GM21360 (cell line): ENCODE data around the gene LAMA3.
A peak's percentile ranks its signal among the peaks of the same experiment; 100 is the strongest.

Experiments
- ATAC-seq: cut with Tn5 transposase; IDR thresholded peaks from one replicate; pipeline ENCODE4 v1.9.1; 2021; ENCODE audit warnings: mild to moderate bottlenecking, moderate library complexity; ENCODE audit not compliant: unreplicated experiment

The LAMA3 gene

DNA sequence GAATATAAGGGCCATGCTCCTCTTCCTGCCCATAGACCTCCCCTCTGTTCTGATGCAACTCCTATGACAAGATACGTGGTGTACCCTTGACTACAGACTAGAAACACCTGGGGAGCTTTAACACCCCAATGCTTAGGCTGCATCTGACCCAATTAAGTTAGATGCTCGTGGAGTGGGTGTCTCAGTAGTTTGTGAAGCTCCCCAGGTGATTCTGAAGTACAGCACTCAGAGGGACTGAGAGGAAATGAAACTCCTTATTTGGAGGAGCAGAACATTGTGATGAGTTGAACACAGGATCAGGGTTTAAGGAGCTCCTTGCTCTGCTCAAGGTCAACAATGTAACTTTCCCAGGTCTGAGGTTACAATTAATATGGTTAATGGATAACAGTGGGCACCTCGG is 245.0 kb downstream of the LAMA3 start:
- ATAC-seq: no peak

DNA sequence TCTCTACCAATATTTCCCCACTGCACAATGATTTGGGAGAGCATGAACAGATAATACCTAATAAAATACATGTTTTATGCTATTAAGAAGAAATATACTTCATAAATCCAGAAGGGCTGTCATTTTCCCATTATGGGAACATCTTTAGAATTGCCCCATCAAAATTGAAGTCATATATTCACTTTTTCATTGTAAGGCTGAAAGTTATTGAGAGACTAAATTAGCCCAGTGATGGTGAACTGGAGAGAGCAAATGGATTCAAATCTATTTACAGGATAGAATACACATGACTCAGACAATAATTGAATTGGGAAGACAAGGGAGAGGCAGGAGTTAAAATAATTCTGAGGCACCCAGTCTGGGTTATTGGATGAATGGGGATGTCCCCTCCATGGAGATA is 245.6 kb downstream of the LAMA3 start:
- no peak for ATAC-seq

DNA sequence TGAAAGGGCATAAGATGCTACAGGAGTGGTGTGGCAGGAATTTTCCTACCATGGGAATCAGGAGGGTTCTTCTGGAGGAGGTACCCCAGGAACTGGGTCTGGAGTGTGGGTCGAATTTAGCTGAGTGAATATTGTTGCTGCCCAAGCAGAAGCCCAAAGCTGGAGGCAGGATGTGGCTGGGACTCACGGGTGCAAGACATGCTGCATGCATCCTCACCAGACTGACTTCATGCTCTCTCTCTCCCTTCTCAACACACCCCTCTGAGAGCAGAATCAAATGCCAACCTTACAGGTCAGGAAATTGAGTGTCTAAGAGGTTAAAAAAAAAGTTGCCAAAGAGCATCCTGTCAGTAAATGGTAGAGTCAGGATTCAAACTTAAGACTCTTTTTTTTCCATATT is 246.6 kb downstream of the LAMA3 start:
- ATAC-seq: no peak

GRCh38 chr18:23936381-23936958 is 247.2 kb downstream of the LAMA3 start:
- no peak for ATAC-seq

DNA sequence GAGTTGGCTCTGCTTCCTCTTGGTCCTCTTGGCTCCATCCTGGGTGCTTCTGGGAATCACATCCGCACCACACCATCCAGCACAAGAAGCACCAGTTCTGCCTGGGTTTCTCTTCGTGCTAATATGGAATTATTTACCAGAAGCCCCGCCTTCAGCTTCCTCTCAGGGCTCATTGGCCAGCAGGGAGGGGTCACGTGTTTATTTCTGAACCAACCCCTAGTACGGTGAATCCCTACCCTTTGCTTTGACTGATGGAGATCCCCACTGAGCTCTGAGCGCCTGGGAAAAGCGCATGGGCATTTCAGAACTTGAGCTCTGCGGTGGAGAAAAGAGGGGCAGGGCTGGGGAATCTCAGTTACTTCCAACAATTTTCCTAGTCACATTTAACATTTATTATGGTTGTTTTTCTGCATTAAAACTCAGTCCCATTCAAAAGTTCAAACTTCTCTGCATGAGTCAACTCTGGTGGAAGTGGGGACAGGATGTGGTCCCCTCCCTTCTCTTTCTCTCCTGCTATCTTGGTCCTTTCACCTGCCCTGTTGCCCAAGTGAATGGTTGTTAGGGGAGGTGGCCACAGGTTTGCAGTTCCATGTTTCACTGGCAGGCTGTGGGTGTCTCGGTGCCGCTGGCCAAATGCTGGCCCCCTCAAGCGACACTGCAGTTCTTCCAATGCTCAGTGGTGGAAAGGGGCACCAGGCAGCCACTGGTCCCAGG is 248.9 kb downstream of the LAMA3 start:
- ATAC-seq: no peak

DNA sequence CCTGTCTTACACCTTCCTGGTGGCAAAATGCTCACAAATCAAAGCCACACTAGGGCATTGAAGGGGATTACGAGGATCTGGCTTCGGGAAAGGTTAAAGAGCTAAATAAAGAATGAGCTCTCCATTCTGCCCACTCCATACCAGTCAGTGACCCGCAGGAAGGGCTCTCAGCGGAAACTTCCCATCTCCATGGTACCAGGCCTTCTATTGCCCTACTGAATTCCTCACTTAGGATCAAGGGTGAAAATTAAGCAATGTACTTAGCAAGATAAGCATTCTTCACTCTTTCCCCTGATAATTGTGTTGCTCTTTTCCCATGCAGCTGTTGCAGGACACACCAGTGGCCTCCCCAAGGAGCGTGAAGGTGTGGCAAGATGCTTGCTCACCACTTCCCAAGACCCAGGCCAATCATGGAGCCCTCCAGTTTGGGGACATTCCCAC is 249.7 kb downstream of the LAMA3 start:
- ATAC-seq: no peak

GRCh38 chr18:23939366-23939765 is 250.1 kb downstream of the LAMA3 start:
- ATAC-seq: no peak

- ATAC-seq: no peak
Observed at GRCh38 chr18:23939896-23940295, 250.6 kb downstream of the LAMA3 start.

GRCh38 chr18:23941791-23942190 is 252.5 kb downstream of the LAMA3 start:
- no peak for ATAC-seq

DNA sequence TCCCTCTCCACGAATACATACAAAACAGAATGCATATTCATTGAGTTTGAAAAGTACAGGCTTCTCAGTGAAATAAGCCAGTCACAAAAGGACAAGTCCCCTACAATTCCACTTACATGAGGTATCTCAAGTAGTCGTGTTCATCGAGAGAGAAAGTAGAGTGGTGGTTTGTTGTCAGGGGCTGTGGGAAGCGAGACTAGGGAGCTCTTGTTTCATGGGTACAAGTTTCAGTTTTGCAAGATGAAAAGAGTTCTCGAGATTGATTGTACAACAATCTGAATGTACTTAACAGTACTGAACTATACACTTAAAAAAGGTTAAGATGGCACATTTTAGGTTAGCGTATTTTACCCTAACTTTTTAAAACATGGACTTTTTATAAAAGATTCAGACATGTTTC is 253.9 kb downstream of the LAMA3 start:
- ATAC-seq: peak; percentile 71

- no peak for ATAC-seq
Observed at GRCh38 chr18:23943903-23944624, 254.8 kb downstream of the LAMA3 start.

- peak; percentile 53 for ATAC-seq
Observed at GRCh38 chr18:23945416-23946079, 256.3 kb downstream of the LAMA3 start.

DNA sequence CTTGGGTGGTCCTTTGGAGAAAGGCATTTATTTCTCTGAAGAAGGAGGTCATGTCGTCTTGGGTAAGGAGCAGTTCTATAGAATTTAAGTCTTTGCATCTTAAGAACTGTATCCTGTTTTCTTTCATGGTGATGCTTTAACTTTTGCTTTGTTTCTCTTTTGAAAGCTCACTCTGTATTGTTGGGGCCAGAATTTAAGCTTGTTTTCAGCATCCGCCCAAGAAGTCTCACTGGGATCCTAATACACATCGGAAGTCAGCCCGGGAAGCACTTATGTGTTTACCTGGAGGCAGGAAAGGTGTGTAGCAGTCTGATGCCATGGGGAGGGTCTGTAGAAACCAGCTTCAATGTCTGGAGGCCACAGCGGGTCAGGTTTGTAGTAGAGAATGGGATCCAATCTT is 260.6 kb downstream of the LAMA3 start:
- ATAC-seq: no peak

GRCh38 chr18:23950644-23951043 is 261.4 kb downstream of the LAMA3 start:
- no peak for ATAC-seq

DNA sequence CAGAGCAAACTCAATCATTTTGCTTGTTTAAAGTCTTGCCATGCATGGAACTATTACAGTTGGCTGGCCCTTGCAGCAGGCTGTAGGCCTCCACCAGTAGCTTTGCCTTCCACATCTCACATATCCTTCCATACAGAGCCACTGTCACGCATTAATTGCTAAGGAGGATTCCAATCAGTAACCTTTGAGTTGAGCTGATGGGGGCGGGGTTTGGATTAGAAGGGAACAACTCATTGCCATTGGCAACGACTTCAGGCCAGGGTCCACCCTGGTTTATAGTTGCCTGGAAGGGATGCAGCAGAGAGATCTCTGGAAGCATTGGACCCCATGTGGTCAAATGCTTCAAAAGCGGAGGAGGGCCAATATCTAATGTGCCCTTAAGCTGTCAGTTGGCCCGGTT is 262.0 kb downstream of the LAMA3 start:
- ATAC-seq: no peak

- no peak for ATAC-seq
Observed at GRCh38 chr18:23953984-23954383, 264.7 kb downstream of the LAMA3 start.

GRCh38 chr18:23956483-23956882 is 267.2 kb downstream of the LAMA3 start:
- no peak for ATAC-seq

GRCh38 chr18:23958036-23958435 is 268.8 kb downstream of the LAMA3 start:
- ATAC-seq: no peak

GRCh38 chr18:23963443-23964165 is 274.4 kb downstream of the LAMA3 start:
- ATAC-seq: no peak

DNA sequence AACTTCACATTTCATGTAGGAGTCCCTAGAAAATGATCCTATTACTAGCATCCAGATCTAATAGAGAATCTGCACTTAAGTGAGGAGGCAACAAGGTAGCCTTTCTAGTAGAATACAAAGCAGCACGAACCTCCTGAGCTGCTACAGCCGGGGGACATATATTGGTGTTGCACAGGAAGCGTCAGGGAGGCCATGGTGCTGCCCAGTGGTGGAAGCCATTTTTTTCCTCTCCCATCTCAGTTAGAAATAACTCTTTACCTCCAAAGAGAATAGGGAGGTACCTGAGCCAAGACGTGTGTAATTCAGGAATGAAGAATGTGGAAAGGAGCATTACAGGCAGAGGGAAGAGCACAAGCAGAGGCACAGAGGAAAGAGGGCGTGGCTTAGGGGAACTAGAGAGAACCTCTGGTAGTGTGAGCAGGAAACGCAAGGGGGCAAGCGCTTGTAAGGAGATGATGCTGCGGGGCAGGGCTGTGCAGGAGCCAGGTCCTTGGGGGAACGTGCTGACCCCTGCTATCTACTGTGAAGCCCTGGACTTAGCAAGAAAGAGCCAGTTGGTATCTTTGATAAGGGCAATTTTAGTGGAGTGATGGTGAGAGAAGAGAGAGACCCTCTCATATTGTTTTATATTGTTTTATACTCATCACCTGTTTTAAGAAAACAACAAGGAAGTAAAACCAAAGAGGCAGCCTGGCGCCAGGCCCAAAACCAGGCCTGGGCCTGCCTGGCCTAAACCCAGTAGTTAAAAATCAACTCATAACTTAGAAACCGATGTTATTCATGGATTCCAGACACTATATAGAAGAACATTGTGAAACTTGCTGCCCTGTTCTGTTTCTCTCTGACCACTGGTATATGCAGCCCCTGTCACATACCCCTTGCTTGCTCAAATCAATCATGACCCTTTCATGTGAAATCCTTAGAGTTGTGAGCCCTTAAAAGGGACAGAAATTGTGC is 275.3 kb downstream of the LAMA3 start:
- no peak for ATAC-seq
